ENCODE results near the gene IGF2R. TPM values are rescaled to one million over a fixed set of nuclear protein-coding genes. Genes with fewer than 3 reads are reported as not detected.

The IGF2R gene
- total RNA-seq, 2 experiments from 2014 or later, result 19.3 to 37.6 TPM

DNA sequence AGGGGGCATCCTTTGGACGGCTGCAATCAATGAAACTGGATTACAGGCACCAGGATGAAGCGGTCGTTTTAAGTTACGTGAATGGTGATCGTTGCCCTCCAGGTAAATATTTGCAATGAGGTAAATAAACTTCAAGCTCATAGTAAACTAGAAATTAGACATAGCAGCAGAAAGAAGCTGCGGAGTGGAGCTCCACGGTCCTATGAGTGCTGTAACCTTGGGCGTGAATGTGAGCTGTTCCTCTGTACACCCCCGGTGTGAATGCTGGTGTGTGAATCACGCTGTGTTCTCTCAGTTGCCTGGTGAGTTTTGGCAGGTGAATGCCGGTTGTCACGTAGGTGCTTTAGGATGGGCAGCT lies 110.8 kb downstream of the IGF2R start:
- ChIA-PET CTCF (ENCODE audit: unreplicated experiment) (no interaction called here), POLR2A (no interaction called here)
- H3K4me2 ChIP-seq (ENCODE audit: low read length), result no peak overlapping the region
- no peaks in the 10 kb centered on the region for H3K79me2 ChIP-seq (ENCODE audit: insufficient read depth, low read depth, low read length)
- no peaks in the 10 kb centered on the region for H4K20me1 ChIP-seq (ENCODE audit: insufficient read depth, low read length)
- H3K9me2 ChIP-seq (ENCODE audit: insufficient read depth, low read length), result no peaks in the 10 kb centered on the region
- TF ChIP-seq, protein P1, sequence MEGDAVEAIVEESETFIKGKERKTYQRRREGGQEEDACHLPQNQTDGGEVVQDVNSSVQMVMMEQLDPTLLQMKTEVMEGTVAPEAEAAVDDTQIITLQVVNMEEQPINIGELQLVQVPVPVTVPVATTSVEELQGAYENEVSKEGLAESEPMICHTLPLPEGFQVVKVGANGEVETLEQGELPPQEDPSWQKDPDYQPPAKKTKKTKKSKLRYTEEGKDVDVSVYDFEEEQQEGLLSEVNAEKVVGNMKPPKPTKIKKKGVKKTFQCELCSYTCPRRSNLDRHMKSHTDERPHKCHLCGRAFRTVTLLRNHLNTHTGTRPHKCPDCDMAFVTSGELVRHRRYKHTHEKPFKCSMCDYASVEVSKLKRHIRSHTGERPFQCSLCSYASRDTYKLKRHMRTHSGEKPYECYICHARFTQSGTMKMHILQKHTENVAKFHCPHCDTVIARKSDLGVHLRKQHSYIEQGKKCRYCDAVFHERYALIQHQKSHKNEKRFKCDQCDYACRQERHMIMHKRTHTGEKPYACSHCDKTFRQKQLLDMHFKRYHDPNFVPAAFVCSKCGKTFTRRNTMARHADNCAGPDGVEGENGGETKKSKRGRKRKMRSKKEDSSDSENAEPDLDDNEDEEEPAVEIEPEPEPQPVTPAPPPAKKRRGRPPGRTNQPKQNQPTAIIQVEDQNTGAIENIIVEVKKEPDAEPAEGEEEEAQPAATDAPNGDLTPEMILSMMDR (conservative IDR thresholded peaks at IDR 0.05; ENCODE audit: low read length), result no peak
- TF ChIP-seq EZH2phosphoT487 (IDR thresholded peaks at IDR 0.05; ENCODE audit: borderline replicate concordance, low read depth, low read length), result no peak
- DNase-seq (ENCODE audit: low spot score), result no peak
- no peaks in the 10 kb centered on the region for H3K4me1 ChIP-seq (ENCODE audit: insufficient read depth, low read length, poor library complexity, severe bottlenecking)
- H3K27ac ChIP-seq (ENCODE audit: low read depth, low read length, poor library complexity, severe bottlenecking), result no peak overlapping the region
- H3K4me3 ChIP-seq (ENCODE audit: low read depth, low read length, poor library complexity, severe bottlenecking), result no peak overlapping the region
- intact Hi-C loops (cut with micrococcal nuclease; ENCODE audit: unreplicated experiment), result no loop called here
- H3K9me3 ChIP-seq (ENCODE audit: low read length), result no peaks in the 10 kb centered on the region
- BruUV-seq (replicated peaks), result no TSS peak
- no peak overlapping the region for H2AFZ ChIP-seq (ENCODE audit: low read length)
- peaks cover 52% of the 10 kb centered on the region for H3K36me3 ChIP-seq (ENCODE audit: insufficient read depth, low read length)

DNA sequence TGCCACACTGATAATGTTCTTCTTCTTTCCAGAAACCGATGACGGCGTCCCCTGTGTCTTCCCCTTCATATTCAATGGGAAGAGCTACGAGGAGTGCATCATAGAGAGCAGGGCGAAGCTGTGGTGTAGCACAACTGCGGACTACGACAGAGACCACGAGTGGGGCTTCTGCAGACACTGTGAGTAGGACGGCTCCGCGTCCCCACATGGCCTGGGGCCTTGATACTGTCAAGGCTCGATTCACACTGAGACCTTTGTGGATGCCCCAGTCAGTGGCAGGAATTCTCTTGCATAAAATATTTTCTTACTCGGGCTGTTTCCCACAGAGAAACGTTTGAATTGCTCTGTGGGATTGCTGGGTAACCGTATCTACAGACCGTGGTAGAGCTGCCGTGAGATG lies 111.2 kb downstream of the IGF2R start:
- CTCF ChIA-PET (ENCODE audit: unreplicated experiment), result no interaction called here
- intact Hi-C loops (cut with micrococcal nuclease; ENCODE audit: unreplicated experiment), result no loop called here

DNA sequence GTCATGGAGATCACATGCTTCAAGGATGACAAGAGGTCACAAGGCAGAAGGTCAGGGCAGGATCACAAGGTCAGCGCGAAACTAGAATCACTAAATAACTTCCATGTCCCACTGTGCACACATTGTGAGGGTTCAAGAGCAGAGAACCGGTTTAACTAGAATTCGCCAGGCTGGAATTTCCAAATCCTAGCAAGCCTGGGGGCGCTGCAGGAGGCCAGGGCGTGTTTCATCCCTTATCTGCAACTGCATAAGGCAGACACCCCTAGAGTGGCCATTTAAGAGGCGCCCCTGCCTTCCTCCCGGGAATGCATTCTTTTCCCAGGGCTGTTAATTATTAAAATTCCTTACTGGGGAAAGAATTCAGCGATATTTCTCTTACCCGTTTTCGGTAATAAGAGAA lies 112.5 kb downstream of the IGF2R start:
- no peak overlapping the region for H3K4me3 ChIP-seq (ENCODE audit: low read depth, low read length, poor library complexity, severe bottlenecking)
- H3K79me2 ChIP-seq (ENCODE audit: insufficient read depth, low read depth, low read length), result no peaks in the 10 kb centered on the region
- no peak for TF ChIP-seq EZH2phosphoT487 (IDR thresholded peaks at IDR 0.05; ENCODE audit: borderline replicate concordance, low read depth, low read length)
- TF ChIP-seq, protein P1 (conservative IDR thresholded peaks at IDR 0.05; ENCODE audit: low read length), result no peak
- no TSS peak for BruUV-seq (replicated peaks)
- intact Hi-C loops (cut with micrococcal nuclease; ENCODE audit: unreplicated experiment), result no loop called here
- H3K4me2 ChIP-seq (ENCODE audit: low read length), result no peak overlapping the region
- no peaks in the 10 kb centered on the region for H3K4me1 ChIP-seq (ENCODE audit: insufficient read depth, low read length, poor library complexity, severe bottlenecking)
- DNase-seq (ENCODE audit: low spot score), result no peak
- H2AFZ ChIP-seq (ENCODE audit: low read length), result no peak overlapping the region
- H3K9me3 ChIP-seq (ENCODE audit: low read length), result no peaks in the 10 kb centered on the region
- H3K9me2 ChIP-seq (ENCODE audit: insufficient read depth, low read length), result no peaks in the 10 kb centered on the region
- CTCF ChIA-PET (ENCODE audit: unreplicated experiment), result no interaction called here
- POLR2A ChIA-PET, result no interaction called here
- no peak overlapping the region for H3K27ac ChIP-seq (ENCODE audit: low read depth, low read length, poor library complexity, severe bottlenecking)
- no peaks in the 10 kb centered on the region for H4K20me1 ChIP-seq (ENCODE audit: insufficient read depth, low read length)
- peaks cover 61% of the 10 kb centered on the region for H3K36me3 ChIP-seq (ENCODE audit: insufficient read depth, low read length)

More for the DNA sequence above, 111.2 kb downstream of the IGF2R start:
- no peaks in the 10 kb centered on the region for H3K9me3 ChIP-seq (ENCODE audit: low read length)
- no peak overlapping the region for H3K4me2 ChIP-seq (ENCODE audit: low read length)
- H3K4me3 ChIP-seq (ENCODE audit: low read depth, low read length, poor library complexity, severe bottlenecking), result no peak overlapping the region
- H3K9me2 ChIP-seq (ENCODE audit: insufficient read depth, low read length), result no peaks in the 10 kb centered on the region
- H3K36me3 ChIP-seq (ENCODE audit: insufficient read depth, low read length), result peaks cover 56% of the 10 kb centered on the region
- no TSS peak for BruUV-seq (replicated peaks)
- TF ChIP-seq, protein P1 (conservative IDR thresholded peaks at IDR 0.05; ENCODE audit: low read length), result no peak
- no peak overlapping the region for H2AFZ ChIP-seq (ENCODE audit: low read length)
- no peaks in the 10 kb centered on the region for H4K20me1 ChIP-seq (ENCODE audit: insufficient read depth, low read length)
- H3K27ac ChIP-seq (ENCODE audit: low read depth, low read length, poor library complexity, severe bottlenecking), result no peak overlapping the region
- POLR2A ChIA-PET, result no interaction called here
- no peak for DNase-seq (ENCODE audit: low spot score)
- H3K79me2 ChIP-seq (ENCODE audit: insufficient read depth, low read depth, low read length), result no peaks in the 10 kb centered on the region
- no peaks in the 10 kb centered on the region for H3K4me1 ChIP-seq (ENCODE audit: insufficient read depth, low read length, poor library complexity, severe bottlenecking)
